Activated naive CD8-positive, alpha-beta T cell (primary cell): ENCODE results near the gene C11orf42.
A peak's percentile ranks its signal among the peaks of the same experiment; 100 is the strongest.

Experiments
- H3K27ac Mint-ChIP-seq: one replicate; pipeline ENCODE4 v1.8.0; 2021; ENCODE audit warnings: mixed read lengths
- H3K27me3 Mint-ChIP-seq: one replicate; pipeline ENCODE4 v1.8.0; 2021; ENCODE audit warnings: mixed read lengths
- H3K36me3 Mint-ChIP-seq: one replicate; pipeline ENCODE4 v1.8.0; 2021; ENCODE audit warnings: mixed read lengths
- H3K4me1 Mint-ChIP-seq: one replicate; pipeline ENCODE4 v1.8.0; 2021; ENCODE audit warnings: low read depth, mixed read lengths
- H3K4me3 Mint-ChIP-seq: one replicate; pipeline ENCODE4 v1.8.0; 2021; ENCODE audit warnings: mild to moderate bottlenecking, mixed read lengths
- H3K9me3 Mint-ChIP-seq: one replicate; pipeline ENCODE4 v1.8.0; 2021; ENCODE audit warnings: low read depth, mixed read lengths

Gene C11orf42

DNA sequence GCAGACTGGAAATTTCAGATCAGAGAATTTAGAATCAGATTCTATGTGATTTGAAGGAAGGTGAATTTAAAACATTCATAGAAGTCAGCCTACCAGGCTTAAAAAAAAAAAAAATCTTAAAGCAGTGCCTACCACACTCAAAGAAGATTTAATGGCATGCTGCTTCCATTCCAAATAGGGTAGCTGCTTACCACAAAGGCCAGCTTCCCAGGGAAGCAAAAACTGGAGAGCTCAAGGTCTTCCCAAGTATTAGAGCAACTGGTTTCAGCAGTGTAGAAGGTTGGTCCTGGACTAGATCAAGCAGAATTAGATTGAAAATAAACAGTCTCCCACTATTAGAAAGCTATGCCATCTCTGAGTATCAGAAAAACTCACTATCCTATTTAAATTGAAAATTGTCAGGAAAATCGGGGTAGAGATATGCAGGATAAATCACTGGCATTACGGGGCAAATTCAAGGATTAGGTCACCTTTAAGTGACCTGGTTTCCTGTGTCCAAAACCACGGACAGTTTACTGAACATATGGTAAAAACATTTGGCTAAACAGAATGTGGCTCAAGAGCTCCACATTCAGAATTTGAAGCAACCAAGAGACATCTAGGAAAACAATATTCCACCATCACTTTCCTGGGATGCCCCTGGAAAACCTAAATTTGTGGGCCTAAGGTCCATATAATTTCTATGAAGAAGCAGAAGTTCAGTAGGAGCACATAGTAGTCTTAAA lies 1.3 kb downstream of the C11orf42 start:
- no peak overlapping the region for H3K4me3 Mint-ChIP-seq
- H3K27me3 Mint-ChIP-seq: no peaks in the 10 kb centered on the region
- H3K36me3 Mint-ChIP-seq: peaks cover 8% of the 10 kb centered on the region
- no peak overlapping the region for H3K27ac Mint-ChIP-seq
- no peaks in the 10 kb centered on the region for H3K9me3 Mint-ChIP-seq
- H3K4me1 Mint-ChIP-seq: peaks cover 22% of the 10 kb centered on the region

DNA sequence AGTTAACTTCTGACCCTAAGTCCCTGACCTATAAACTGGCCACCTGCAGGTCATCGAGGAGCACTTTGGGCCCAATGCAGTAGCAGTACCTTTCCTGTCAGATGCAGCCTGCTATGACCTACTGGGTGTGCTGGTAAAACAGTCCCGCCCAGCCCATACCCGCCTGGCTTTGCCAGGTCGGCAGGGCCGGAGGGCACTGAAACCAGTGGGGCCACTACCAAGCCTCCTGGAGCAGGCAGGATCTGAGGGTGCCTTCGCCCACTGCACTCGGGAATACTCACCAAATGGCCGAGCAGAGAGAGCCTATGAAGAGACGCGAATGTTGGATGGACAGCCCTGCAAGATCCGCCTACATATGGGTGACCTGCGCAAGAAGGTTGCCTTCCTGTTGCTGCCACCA lies 4.4 kb downstream of the C11orf42 start:
- Mint-ChIP-seq H3K4me1 (peaks cover 4% of the 10 kb centered on the region), H3K27ac (no peak overlapping the region), H3K27me3 (no peaks in the 10 kb centered on the region), H3K36me3 (peaks cover 8% of the 10 kb centered on the region), H3K4me3 (no peak overlapping the region), H3K9me3 (no peaks in the 10 kb centered on the region)

DNA sequence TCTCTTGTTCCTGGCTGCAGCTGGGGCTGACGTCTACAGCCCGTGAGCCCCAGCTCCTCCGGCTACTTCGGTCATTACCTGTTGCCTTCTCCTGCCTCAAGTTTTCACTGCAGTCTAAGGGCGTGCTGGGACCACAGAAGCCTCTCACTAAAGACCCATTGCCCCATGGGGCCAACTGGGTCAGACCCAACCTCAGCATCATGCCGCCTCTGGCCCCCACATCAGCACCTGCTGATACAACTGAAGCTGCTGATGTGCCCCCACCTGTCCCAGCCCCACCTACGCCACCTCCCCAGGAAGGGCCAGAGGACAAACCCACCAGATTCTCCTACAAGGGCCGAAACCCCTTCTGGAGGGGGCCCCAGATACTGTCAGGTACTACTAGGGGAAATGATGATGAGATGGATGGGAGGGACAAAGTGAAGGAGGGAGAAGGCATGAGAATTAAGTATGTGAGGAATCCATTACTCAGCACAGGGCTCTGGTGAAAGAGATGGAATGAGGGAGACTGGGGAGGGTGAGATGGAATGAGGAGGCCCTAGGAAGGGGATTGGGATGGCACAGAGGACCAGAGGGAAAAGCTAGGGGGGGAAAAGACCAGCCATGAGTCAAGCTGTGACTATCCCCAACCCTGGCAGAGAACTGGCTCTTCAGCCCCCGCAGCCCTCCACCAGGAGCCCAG lies 5.1 kb downstream of the C11orf42 start:
- H3K4me1 Mint-ChIP-seq: no peaks in the 10 kb centered on the region
- no peaks in the 10 kb centered on the region for H3K27me3 Mint-ChIP-seq
- no peak overlapping the region for H3K4me3 Mint-ChIP-seq
- no peak overlapping the region for H3K27ac Mint-ChIP-seq
- H3K9me3 Mint-ChIP-seq: no peaks in the 10 kb centered on the region
- peaks cover 8% of the 10 kb centered on the region for H3K36me3 Mint-ChIP-seq

DNA sequence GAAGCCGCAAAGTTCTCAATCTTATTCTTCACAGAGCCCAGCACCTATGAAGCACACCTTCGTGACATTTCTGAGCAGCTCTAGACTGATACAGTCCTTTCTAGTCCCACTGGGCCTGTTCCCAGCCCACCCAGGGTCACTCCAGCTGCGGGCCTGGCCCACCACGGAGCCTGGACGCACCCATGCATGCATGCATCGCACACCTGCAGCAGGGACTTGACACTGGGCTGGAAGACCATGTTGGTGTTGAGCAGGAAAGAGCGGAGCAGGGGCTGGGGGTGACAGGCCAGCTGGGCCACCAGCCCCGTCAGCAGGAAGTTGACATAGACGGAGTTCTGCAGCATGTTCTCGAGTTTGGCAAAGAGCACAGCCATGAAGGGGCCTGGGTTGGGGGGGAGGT lies 9.2 kb downstream of the C11orf42 start:
- no peak overlapping the region for H3K27ac Mint-ChIP-seq

DNA sequence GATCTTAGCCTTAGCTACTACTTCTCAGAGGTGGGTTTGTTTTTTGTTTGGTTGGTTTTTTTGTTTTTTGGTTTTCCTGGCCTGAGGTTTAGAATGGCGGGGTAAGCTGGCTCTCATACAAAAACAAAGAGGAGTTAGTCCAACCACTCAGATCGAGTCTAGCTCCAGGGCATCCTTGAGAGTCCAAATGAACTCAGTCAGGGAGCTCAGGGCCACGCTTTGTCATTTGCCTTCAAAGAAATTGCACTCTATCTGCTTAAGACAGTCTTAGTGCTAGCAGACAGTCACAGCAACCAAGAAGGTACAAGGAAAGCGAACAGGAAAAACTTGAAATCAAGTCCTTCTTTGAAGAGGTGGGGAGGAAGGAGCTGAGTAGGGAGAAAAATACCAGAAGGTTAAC lies 11.1 kb downstream of the C11orf42 start:
- Mint-ChIP-seq H3K4me1 (peaks cover 14% of the 10 kb centered on the region), H3K27me3 (no peaks in the 10 kb centered on the region), H3K9me3 (no peaks in the 10 kb centered on the region), H3K4me3 (no peak overlapping the region), H3K36me3 (peaks cover 17% of the 10 kb centered on the region), H3K27ac (no peak overlapping the region)

More for the DNA sequence above, 9.2 kb downstream of the C11orf42 start:
- no peak overlapping the region for H3K4me3 Mint-ChIP-seq
- H3K9me3 Mint-ChIP-seq: no peaks in the 10 kb centered on the region
- H3K27me3 Mint-ChIP-seq: no peaks in the 10 kb centered on the region
- peaks cover 14% of the 10 kb centered on the region for H3K36me3 Mint-ChIP-seq
- H3K4me1 Mint-ChIP-seq: peaks cover 7% of the 10 kb centered on the region

DNA sequence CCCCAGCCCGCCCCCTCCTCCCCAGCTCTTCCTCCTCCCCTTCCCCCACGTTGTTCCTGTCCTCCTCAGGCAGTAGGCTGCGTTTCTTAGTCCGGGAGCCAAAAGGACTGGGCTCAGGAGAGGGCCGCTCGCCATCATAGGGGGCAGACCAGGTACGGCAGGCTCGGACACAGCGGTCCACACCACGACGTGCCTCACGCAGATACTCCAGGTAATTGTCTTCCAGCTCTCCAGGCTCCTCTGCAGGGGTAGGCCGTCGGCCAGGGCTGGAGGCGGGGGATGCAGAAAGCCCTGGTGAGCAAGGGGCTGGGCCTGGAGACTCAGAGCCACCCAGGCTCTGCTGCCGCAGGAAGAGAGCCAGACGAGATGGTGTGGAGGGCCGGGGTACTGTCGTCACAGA lies 12.4 kb downstream of the C11orf42 start:
- no peak overlapping the region for H3K27ac Mint-ChIP-seq
- no peak overlapping the region for H3K4me3 Mint-ChIP-seq
- no peaks in the 10 kb centered on the region for H3K9me3 Mint-ChIP-seq
- peaks cover 14% of the 10 kb centered on the region for H3K4me1 Mint-ChIP-seq
- H3K36me3 Mint-ChIP-seq: peaks cover 23% of the 10 kb centered on the region
- H3K27me3 Mint-ChIP-seq: no peaks in the 10 kb centered on the region

DNA sequence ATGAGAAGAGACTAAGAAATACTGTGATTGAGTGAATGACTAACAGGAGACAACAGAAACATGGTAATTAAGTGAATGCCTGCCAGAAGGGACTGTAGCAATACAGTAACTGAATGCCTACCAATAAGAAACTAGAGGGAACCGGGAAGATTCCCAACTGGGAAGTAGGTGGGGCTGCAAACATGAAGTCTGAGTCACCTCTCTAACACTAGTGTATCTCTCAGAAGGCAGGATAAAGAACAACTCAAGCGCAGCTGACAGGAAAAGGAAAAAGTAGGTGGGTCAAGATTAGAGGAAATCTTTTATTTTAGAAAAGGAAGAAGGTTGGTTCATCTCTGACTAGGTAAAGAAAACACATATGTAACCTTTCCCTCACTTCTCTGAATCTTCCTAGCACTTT lies 14.0 kb downstream of the C11orf42 start:
- H3K27ac Mint-ChIP-seq: no peak overlapping the region
- H3K9me3 Mint-ChIP-seq: no peaks in the 10 kb centered on the region
- no peak overlapping the region for H3K4me3 Mint-ChIP-seq
- H3K36me3 Mint-ChIP-seq: peaks cover 23% of the 10 kb centered on the region
- H3K4me1 Mint-ChIP-seq: peaks cover 14% of the 10 kb centered on the region
- H3K27me3 Mint-ChIP-seq: no peaks in the 10 kb centered on the region

DNA sequence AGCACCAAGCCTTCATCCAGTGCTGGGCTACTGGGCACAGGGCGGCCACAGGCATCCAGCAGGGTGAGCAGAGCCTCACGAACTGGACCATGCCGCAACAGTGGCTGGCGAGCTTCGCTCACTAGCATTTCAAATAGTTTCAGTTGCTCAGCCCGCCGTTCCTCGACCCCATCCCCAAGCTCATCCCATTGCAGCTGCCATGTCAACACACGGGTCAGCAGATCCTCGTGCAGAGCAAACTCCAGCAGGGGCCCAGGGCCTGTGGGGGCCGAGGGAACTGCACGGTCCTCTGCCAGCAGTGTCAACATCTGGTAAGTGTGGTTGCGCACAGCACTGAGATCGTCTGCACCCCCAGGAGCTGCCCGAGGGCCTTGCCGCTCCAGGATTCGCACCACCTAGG lies 18.5 kb downstream of the C11orf42 start:
- Mint-ChIP-seq H3K36me3 (peaks cover 16% of the 10 kb centered on the region), H3K27me3 (no peaks in the 10 kb centered on the region), H3K4me3 (no peak overlapping the region), H3K4me1 (peaks cover 36% of the 10 kb centered on the region), H3K27ac (no peak overlapping the region), H3K9me3 (no peaks in the 10 kb centered on the region)

DNA sequence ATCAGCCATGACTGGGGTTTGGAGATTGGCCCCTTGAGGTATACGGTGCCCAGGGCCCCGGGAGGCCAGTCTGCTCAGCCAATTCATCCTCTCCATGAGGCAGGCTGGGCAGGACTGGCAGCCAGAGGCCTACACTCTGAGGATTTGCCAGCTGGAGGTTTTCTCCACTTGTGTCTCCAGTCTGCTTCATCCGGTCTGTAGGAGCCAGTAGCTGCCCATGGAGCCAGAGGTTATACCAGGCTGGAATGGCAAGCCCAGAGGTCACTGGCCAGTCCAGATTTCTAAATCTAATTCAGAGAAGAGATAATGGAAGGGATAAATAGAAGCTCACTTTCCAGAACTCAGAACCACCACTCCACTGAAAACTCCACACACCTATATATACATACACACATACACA lies 19.1 kb downstream of the C11orf42 start:
- peaks cover 37% of the 10 kb centered on the region for H3K4me1 Mint-ChIP-seq
- H3K27me3 Mint-ChIP-seq: no peaks in the 10 kb centered on the region
- no peak overlapping the region for H3K4me3 Mint-ChIP-seq
- H3K9me3 Mint-ChIP-seq: no peaks in the 10 kb centered on the region
- peaks cover 14% of the 10 kb centered on the region for H3K36me3 Mint-ChIP-seq
- H3K27ac Mint-ChIP-seq: no peak overlapping the region

DNA sequence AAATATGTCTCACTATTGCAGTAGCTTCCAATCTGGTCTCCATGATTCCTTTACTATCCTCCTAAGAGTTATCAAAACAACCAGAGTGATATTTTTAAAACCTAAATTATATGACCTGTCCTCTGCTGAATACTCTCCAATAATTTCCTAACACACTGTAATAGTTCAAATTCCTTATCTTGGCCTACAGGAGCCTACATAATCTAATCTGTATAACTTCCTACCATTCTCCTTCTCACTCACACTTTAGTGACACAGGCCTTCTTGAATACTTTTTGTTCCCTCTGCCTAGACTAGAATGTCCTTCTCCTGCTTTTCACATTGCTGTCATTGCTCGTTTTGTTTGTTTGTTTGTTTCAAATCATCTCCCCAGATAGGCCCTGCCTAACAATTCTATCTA lies 19.7 kb downstream of the C11orf42 start:
- H3K36me3 Mint-ChIP-seq: peaks cover 15% of the 10 kb centered on the region
- H3K9me3 Mint-ChIP-seq: no peaks in the 10 kb centered on the region
- H3K27me3 Mint-ChIP-seq: no peaks in the 10 kb centered on the region
- H3K4me3 Mint-ChIP-seq: no peak overlapping the region
- peaks cover 41% of the 10 kb centered on the region for H3K4me1 Mint-ChIP-seq
- H3K27ac Mint-ChIP-seq: no peak overlapping the region

DNA sequence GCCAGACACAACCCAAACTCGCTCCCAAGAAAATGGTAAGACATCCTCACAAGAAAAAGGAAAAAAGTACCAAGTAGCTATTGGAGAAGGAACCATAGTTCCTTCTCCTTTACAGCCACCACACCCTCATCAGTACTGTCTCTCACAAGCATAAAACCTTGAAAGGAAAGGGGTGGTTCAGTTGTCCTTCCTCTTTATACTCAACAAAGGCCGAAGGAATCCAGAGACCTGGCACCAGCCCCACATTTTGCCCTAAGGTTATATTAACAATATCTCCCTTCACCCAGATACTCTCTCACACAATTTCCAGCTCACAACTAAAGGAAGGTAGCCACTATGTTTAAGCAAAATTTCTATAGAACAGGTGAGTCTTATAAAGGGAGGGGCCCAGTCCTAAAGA lies 20.5 kb downstream of the C11orf42 start:
- peak overlapping the region; percentile 16 for H3K27ac Mint-ChIP-seq
- peaks cover 12% of the 10 kb centered on the region for H3K36me3 Mint-ChIP-seq
- peaks cover 44% of the 10 kb centered on the region for H3K4me1 Mint-ChIP-seq
- H3K4me3 Mint-ChIP-seq: no peak overlapping the region
- H3K27me3 Mint-ChIP-seq: no peaks in the 10 kb centered on the region
- H3K9me3 Mint-ChIP-seq: no peaks in the 10 kb centered on the region

DNA sequence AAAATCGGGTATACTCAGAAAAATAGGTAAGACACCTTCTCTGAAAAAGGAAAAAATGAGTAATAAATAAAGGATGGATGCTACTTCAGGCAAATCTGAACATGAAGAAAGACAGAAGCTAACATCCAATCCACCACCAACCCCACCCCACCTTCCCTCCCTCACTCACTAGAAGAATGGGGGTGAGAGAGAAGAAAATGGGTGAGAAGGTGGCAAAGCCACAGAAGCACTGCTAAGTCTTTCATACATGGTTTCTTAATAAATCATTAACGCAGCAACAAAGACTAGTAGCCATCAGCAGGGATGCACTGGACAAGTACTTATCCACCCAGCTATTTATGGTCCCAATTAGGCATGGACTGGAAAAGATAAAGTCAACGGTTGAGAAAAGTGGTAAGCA lies 23.2 kb downstream of the C11orf42 start:
- H3K27ac Mint-ChIP-seq: no peak overlapping the region
- H3K9me3 Mint-ChIP-seq: no peaks in the 10 kb centered on the region
- peaks cover 60% of the 10 kb centered on the region for H3K4me1 Mint-ChIP-seq
- H3K36me3 Mint-ChIP-seq: peaks cover 6% of the 10 kb centered on the region
- no peaks in the 10 kb centered on the region for H3K27me3 Mint-ChIP-seq
- H3K4me3 Mint-ChIP-seq: no peak overlapping the region

DNA sequence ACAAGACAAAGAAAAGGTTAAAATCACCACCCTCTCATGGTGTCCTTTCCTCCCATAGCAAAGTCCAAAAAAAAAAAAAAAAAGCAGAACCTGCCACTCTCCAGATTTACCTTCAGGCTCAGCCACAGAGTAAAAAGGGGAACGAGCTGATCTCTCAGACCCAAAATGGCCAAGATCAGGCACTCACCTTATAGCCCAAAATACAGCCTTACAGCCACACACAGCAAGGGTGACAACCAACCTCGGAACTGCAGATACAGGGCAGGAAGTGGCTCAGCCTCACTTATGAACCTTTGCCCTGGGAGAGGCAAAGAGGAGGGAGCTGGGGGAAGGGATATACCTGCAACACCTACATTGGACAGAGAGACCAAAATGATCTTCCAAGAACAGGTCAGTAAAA lies 24.6 kb downstream of the C11orf42 start:
- H3K4me1 Mint-ChIP-seq: peaks cover 70% of the 10 kb centered on the region
- H3K27ac Mint-ChIP-seq: no peak overlapping the region
- no peaks in the 10 kb centered on the region for H3K9me3 Mint-ChIP-seq
- peaks cover 6% of the 10 kb centered on the region for H3K36me3 Mint-ChIP-seq
- no peak overlapping the region for H3K4me3 Mint-ChIP-seq
- H3K27me3 Mint-ChIP-seq: no peaks in the 10 kb centered on the region

DNA sequence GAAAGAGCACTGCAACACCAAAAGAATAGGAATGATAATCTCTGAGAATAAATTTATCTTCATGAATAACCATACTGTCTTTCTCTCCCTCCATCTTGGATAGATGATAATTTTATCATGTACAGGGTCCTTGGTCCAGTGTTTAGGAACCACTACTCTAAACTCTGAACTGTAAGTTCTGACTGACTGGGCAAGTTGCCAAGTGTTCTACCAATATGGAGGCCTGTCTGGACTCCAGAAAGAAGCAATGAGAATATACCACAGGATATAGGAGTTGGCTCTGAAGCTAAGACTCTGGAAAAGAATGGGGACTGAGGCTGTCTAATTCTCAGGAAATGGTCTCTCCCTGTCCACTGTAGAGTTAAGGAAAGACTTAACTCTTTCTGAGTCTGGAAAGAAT lies 27.5 kb downstream of the C11orf42 start:
- Mint-ChIP-seq H3K4me1 (peaks cover 56% of the 10 kb centered on the region), H3K36me3 (peaks cover 4% of the 10 kb centered on the region), H3K4me3 (peak overlapping the region; percentile 100), H3K27me3 (no peaks in the 10 kb centered on the region), H3K9me3 (no peaks in the 10 kb centered on the region), H3K27ac (no peak overlapping the region)

DNA sequence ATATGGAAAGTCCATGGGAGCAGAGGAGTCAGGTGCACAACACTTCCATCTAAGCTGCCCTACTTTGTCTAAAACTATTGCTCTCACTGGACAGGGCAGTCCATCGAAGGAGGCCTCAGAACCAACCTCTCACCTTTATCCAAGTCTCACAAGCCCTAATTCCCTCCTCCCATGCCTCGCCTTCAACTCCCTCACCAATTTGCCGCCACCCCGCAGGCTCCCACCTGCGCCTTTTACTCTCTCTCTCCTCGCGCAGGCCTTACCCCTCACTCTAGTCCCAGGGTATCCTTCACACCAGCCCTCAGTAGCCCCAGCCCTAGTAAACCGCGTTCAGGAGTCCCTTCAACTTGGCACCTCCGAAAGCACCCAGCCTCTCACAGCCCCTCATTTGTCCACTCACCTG lies 28.6 kb downstream of the C11orf42 start:
- Mint-ChIP-seq H3K27me3 (no peaks in the 10 kb centered on the region), H3K4me1 (peaks cover 50% of the 10 kb centered on the region), H3K36me3 (peaks cover 4% of the 10 kb centered on the region), H3K9me3 (no peaks in the 10 kb centered on the region), H3K4me3 (peak overlapping the region; percentile 100), H3K27ac (peak overlapping the region; percentile 96)
